HepG2 (cell line): ENCODE results near the gene CDC42EP1. TPM values are rescaled to one million over a fixed set of nuclear protein-coding genes. Genes with fewer than 3 reads are reported as not detected.

ENCODE experiments used
- ARHGAP35 ChIP-seq: sonication (generic); formaldehyde crosslinking; IDR thresholded peaks from 2 replicates; pipeline ENCODE4 v1.9.0; 2022; ENCODE audit warnings: mild to moderate bottlenecking, inconsistent platforms, moderate library complexity, missing genetic modification reagents, borderline replicate concordance
- ATF7 ChIP-seq, 2 experiments: fragments of 450-650 bp in 1 of 2; sonication (generic) in 1 of 2; formaldehyde crosslinking in 1 of 2; IDR thresholded peaks; 2 replicates each; pipeline versions ENCODE4 v1.4.0 to v1.6.1; 2016 to 2020; ENCODE audit warnings: antibody characterized with exemption in 1 of 2, mild to moderate bottlenecking in 1 of 2, missing genetic modification reagents in 1 of 2
- FOSL2 ChIP-seq: sonication (generic); formaldehyde crosslinking; IDR thresholded peaks from 2 replicates; pipeline ENCODE4 v1.4.0; 2020; ENCODE audit warnings: missing genetic modification reagents
- FOXO1 ChIP-seq: sonication (generic); formaldehyde crosslinking; IDR thresholded peaks from 2 replicates; pipeline ENCODE4 v1.4.0; 2020; ENCODE audit warnings: missing genetic modification reagents
- GATAD2A ChIP-seq: IDR thresholded peaks from 2 replicates; pipeline ENCODE4 v1.6.1; 2016
- HINFP ChIP-seq: sonication (generic); formaldehyde crosslinking; IDR thresholded peaks from 2 replicates; pipeline ENCODE4 v1.4.0; 2020; ENCODE audit warnings: low read depth, mild to moderate bottlenecking, missing genetic modification reagents
- HOXA7 ChIP-seq: sonication (generic); formaldehyde crosslinking; IDR thresholded peaks from 2 replicates; pipeline ENCODE4 v1.8.1; 2022; ENCODE audit warnings: mild to moderate bottlenecking, missing genetic modification reagents, moderate library complexity
- KAT8 ChIP-seq: IDR thresholded peaks from 2 replicates; pipeline ENCODE4 v1.6.1; 2016; ENCODE audit warnings: missing genetic modification reagents, missing compliant biosample characterization
- KDM1A ChIP-seq: IDR thresholded peaks from 2 replicates; pipeline ENCODE4 v1.6.1; 2016; ENCODE audit warnings: missing compliant biosample characterization
- RFXANK ChIP-seq: IDR thresholded peaks from 2 replicates; pipeline ENCODE4 v1.6.1; 2016
- SALL1 ChIP-seq: sonication (generic); formaldehyde crosslinking; IDR thresholded peaks from 2 replicates; pipeline ENCODE4 v1.8.0; 2022; ENCODE audit warnings: mild to moderate bottlenecking, missing genetic modification reagents
- SNAPC2 ChIP-seq: sonication (generic); formaldehyde crosslinking; IDR thresholded peaks from 2 replicates; pipeline ENCODE4 v1.8.1; 2022; ENCODE audit warnings: mild to moderate bottlenecking, missing genetic modification reagents
- STAT6 ChIP-seq: sonication (generic); formaldehyde crosslinking; IDR thresholded peaks from 2 replicates; pipeline ENCODE4 v1.4.0; 2020; ENCODE audit warnings: missing genetic modification reagents, mild to moderate bottlenecking, borderline replicate concordance
- TGIF2 ChIP-seq: IDR thresholded peaks from 2 replicates; pipeline ENCODE4 v1.6.1; 2016; ENCODE audit warnings: control low read depth, missing compliant biosample characterization
- ZBTB38 ChIP-seq: sonication (generic); formaldehyde crosslinking; IDR thresholded peaks from 2 replicates; pipeline ENCODE4 v1.5.1; 2020; ENCODE audit warnings: mild to moderate bottlenecking, missing genetic modification reagents
- ZFP62 ChIP-seq: sonication (generic); formaldehyde crosslinking; IDR thresholded peaks from 2 replicates; pipeline ENCODE4 v1.4.0; 2020; ENCODE audit warnings: missing genetic modification reagents
- ZMYM2 ChIP-seq: sonication (generic); formaldehyde crosslinking; IDR thresholded peaks from 2 replicates; pipeline ENCODE4 v1.8.0; 2022; ENCODE audit warnings: mild to moderate bottlenecking, missing genetic modification reagents
- ZNF205 ChIP-seq: IDR thresholded peaks from 2 replicates; pipeline ENCODE4 v1.6.1; 2018; ENCODE audit warnings: missing biosample characterization, missing genetic modification reagents
- ZNF224 ChIP-seq: sonication (generic); formaldehyde crosslinking; IDR thresholded peaks from 2 replicates; pipeline ENCODE4 v1.5.0; 2020; ENCODE audit warnings: mild to moderate bottlenecking, missing genetic modification reagents
- ZNF513 ChIP-seq: sonication (generic); formaldehyde crosslinking; conservative IDR thresholded peaks from 2 replicates; pipeline ENCODE4 v1.5.0; 2020; ENCODE audit warnings: missing genetic modification reagents
- ZNF737 ChIP-seq: sonication (generic); formaldehyde crosslinking; IDR thresholded peaks from 2 replicates; pipeline ENCODE4 v1.5.0; 2020; ENCODE audit warnings: missing genetic modification reagents, mild to moderate bottlenecking, borderline replicate concordance
- ZNF75D ChIP-seq: sonication (generic); formaldehyde crosslinking; IDR thresholded peaks from 2 replicates; pipeline ENCODE4 v1.8.1; 2023; ENCODE audit warnings: missing genetic modification reagents, mild to moderate bottlenecking, borderline replicate concordance
- ZNF879 ChIP-seq: sonication (generic); formaldehyde crosslinking; IDR thresholded peaks from 2 replicates; pipeline ENCODE4 v1.8.1; 2023; ENCODE audit warnings: missing genetic modification reagents
- ZSCAN12 ChIP-seq: sonication (generic); formaldehyde crosslinking; IDR thresholded peaks from 2 replicates; pipeline ENCODE4 v1.9.0; 2021; ENCODE audit warnings: mild to moderate bottlenecking, missing genetic modification reagents
- ZSCAN20 ChIP-seq: sonication (generic); formaldehyde crosslinking; IDR thresholded peaks from 2 replicates; pipeline ENCODE4 v1.4.0; 2020; ENCODE audit warnings: missing genetic modification reagents, mild to moderate bottlenecking, borderline replicate concordance
- polyA plus RNA-seq, 8 experiments: library from polyadenylated mRNA; depleted of rRNA in 3 of 8; stranded (reverse) in 7 of 8; unstranded in 1 of 8; fragments of >200 nt; fragmentation: Illumina TruSeq in 4 of 8; extraction: Trizol in 4 of 8; gene quantifications; 2 replicates each; pipeline versions ENCODE4 v1.2.1 to v1.2.3, GENCODE V29; 2011 to 2016; ENCODE audit warnings: low read depth in 4 of 8, missing spikeins in 1 of 8, mixed read lengths in 1 of 8; ENCODE audit not compliant: insufficient read depth in 1 of 8
- total RNA-seq, 5 experiments: library from RNA; depleted of rRNA; stranded (reverse); fragments of >200 nt; fragmentation: Illumina TruSeq; extraction: Trizol; gene quantifications; 2 replicates each; pipeline ENCODE4 v1.2.3, GENCODE V29; 2016; ENCODE audit warnings: low read depth in 1 of 5

CDC42EP1 gene
- total and polyA plus RNA-seq, 2 of the 13 experiments (the other 11 are each of a cell fraction or from before 2014, with no cell fraction given), result 17.1 to 29.5 TPM

GRCh38 chr22:37545703-37546436, 14.4 kb upstream of the CDC42EP1 start (continued):
- no peak for TF ChIP-seq ZNF224
- no peak for TF ChIP-seq SNAPC2 (CRISPR knock-in tag)
- no peak; the same call in 1 of the 2 replicates for TF ChIP-seq ZBTB38 (CRISPR knock-in tag)
- 0 out of 2 replicates have a peak, but pooled peaks have one; percentile 82 for TF ChIP-seq HINFP (CRISPR knock-in tag)
- TF ChIP-seq ZSCAN12 (CRISPR knock-in tag), result no peak
- no peak for TF ChIP-seq ZNF513 (CRISPR knock-in tag)
- TF ChIP-seq KAT8 (CRISPR knock-in tag), result peak; percentile 84
- peak; percentile 92 for TF ChIP-seq ZNF879 (CRISPR knock-in tag)
- TF ChIP-seq GATAD2A (CRISPR knock-in tag), result peak; percentile 98
- peak; percentile 96; the same call in 1 of the 2 replicates for TF ChIP-seq STAT6
- no peak; the same call in 1 of the 2 replicates for TF ChIP-seq KDM1A (CRISPR knock-in tag)
- no peak for TF ChIP-seq ZNF75D (CRISPR knock-in tag)
- 0 out of 2 replicates have a peak, but pooled peaks have one; percentile 72 for TF ChIP-seq ZNF737 (CRISPR knock-in tag)
- TF ChIP-seq FOSL2, result peak; percentile 87
- TF ChIP-seq ARHGAP35 (CRISPR knock-in tag), result no peak; the same call in 1 of the 2 replicates
- no peak for TF ChIP-seq ATF7 (IDR thresholded peaks at IDR 0.05)
- 0 out of 2 replicates have a peak, but pooled peaks have one; percentile 10 for TF ChIP-seq ATF7 (CRISPR knock-in tag; IDR thresholded peaks at IDR 0.05)
- peak; percentile 92 for TF ChIP-seq ZMYM2 (CRISPR knock-in tag)
- TF ChIP-seq ZNF205, result peak; percentile 65; the same call in 1 of the 2 replicates
- TF ChIP-seq FOXO1 (CRISPR knock-in tag), result peak; percentile 99
- no peak for TF ChIP-seq HOXA7
- peak; percentile 81; the same call in 1 of the 2 replicates for TF ChIP-seq TGIF2
- peak; percentile 98 for TF ChIP-seq SALL1 (CRISPR knock-in tag)
- TF ChIP-seq ZFP62, result no peak
- TF ChIP-seq RFXANK (CRISPR knock-in tag), result no peak
- 0 out of 2 replicates have a peak, but pooled peaks have one; percentile 53 for TF ChIP-seq ZSCAN20
